AG04450 (cell line): ENCODE data around the gene POP5. TPM values are rescaled to one million over a fixed set of nuclear protein-coding genes. Genes with fewer than 3 reads are reported as not detected.

Source experiments
- CTCF ChIA-PET: fragments of 300-600, 350-600 bp; formaldehyde crosslinking; extraction: SDS; loops from one replicate; lab custom pipeline; 2022; ENCODE audit warnings: antibody characterized with exemption, inconsistent platforms; lab: Charles Lee
- POLR2A ChIA-PET: fragments of 350-600 bp; formaldehyde crosslinking; extraction: SDS; loops from one replicate; lab custom pipeline; 2021; ENCODE audit warnings: antibody characterized with exemption, inconsistent platforms; lab: Yijun Ruan, JAX
- DNase-seq: peaks from one replicate; pipeline ENCODE4 v3.0.0-alpha.2; 2011; ENCODE audit warnings: low read depth, low spot score
- H3K27ac ChIP-seq: one replicate; pipeline ENCODE4 v1.5.1; 2012; ENCODE audit warnings: low read depth, low read length, control low read depth
- H3K27me3 ChIP-seq: one replicate; pipeline ENCODE4 v1.6.0; 2012; ENCODE audit warnings: low read length; ENCODE audit not compliant: control insufficient read depth, insufficient read depth
- H3K4me3 ChIP-seq: 2 replicates; pipeline ENCODE4 v1.5.1; 2011; ENCODE audit warnings: mild to moderate bottlenecking, low read depth, low read length, control low read depth
- H3K9me3 ChIP-seq: 2 replicates; pipeline ENCODE4 v1.5.1; 2012; ENCODE audit warnings: low read length; ENCODE audit not compliant: control insufficient read depth, insufficient read depth
- polyA plus RNA-seq: library from polyadenylated mRNA; depleted of rRNA; stranded (reverse); fragments of >200 nt; gene quantifications from 2 replicates; pipeline ENCODE4 v1.2.3, GENCODE V29; 2011
- TF ChIP-seq, protein P1 (sequence below): IDR thresholded peaks from 2 replicates; pipeline ENCODE4 v1.5.1; 2011; ENCODE audit warnings: low read depth, low read length, control low read depth, inconsistent platforms

Gene POP5
- polyA plus RNA-seq, 1 experiment: 54.0 TPM

DNA sequence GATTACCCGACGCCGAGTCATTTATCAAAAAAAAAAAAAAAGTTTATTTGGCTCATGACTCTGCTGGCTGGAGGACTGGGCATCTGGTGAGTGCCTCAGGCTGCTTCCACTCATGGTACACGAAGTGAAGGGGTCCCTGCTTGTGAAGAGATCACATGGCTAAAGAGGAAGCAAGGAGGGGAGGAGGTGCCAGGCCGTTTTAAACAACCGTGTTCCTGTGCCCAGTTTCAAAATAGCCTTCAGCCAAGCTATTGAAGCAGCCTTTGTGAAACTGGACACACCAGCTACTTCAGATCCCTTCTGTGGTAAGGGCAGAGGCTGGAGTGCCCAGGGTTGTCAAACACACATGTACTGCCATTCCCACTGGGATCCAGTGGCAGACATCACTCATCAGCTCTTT, 7.6 kb downstream of the POP5 start:
- Histone ChIP-seq H3K27me3 (no peaks in the 10 kb centered on the region), H3K27ac (no peak overlapping the region), H3K9me3 (no peaks in the 10 kb centered on the region), H3K4me3 (no peak overlapping the region)
- ChIA-PET CTCF (no interaction called here), POLR2A (no interaction called here)
- TF ChIP-seq, protein P1, sequence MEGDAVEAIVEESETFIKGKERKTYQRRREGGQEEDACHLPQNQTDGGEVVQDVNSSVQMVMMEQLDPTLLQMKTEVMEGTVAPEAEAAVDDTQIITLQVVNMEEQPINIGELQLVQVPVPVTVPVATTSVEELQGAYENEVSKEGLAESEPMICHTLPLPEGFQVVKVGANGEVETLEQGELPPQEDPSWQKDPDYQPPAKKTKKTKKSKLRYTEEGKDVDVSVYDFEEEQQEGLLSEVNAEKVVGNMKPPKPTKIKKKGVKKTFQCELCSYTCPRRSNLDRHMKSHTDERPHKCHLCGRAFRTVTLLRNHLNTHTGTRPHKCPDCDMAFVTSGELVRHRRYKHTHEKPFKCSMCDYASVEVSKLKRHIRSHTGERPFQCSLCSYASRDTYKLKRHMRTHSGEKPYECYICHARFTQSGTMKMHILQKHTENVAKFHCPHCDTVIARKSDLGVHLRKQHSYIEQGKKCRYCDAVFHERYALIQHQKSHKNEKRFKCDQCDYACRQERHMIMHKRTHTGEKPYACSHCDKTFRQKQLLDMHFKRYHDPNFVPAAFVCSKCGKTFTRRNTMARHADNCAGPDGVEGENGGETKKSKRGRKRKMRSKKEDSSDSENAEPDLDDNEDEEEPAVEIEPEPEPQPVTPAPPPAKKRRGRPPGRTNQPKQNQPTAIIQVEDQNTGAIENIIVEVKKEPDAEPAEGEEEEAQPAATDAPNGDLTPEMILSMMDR: no peak
- DNase-seq: no peak

DNA sequence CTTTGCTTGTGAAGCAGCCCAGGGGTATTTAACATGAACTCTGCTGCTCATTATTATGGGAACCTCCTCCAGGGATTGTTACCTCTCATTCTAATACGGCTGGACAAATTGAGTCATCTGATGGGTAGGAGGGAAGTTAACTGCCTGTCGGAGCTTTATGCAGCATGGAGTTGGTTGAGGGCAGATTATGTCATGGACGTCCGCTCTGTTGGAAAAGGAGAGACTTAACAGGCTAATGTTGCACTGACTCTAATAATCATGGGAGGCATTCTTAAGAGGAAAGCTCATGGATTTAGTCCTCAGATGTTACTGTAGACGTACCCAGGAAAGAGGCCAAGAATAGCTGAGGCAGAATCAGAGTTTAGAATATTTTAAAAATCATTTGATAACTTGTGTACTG, 9.9 kb downstream of the POP5 start:
- no peak overlapping the region for H3K27ac ChIP-seq
- CTCF ChIA-PET: no interaction called here

DNA sequence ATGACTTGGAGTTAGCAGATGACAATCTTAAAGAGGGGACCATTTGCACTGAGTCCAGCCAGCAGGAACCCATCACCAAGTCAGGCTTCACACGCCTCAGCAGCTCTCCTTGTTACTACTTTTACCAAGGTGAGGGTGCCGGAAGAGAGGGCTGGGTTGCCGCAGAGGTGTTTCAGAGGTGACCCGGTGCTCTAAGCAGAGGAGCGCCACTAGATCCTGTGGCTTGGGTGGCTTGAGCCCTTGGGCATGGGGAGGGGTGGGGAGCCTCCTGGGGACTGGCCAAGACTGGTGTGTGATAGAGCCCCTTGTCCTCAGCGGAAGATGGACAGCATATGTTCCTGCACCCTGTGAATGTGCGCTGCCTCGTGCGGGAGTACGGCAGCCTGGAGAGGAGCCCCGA, 17.7 kb downstream of the POP5 start:
- ChIA-PET CTCF (no interaction called here), POLR2A (no interaction called here)
- H3K9me3 ChIP-seq: no peaks in the 10 kb centered on the region
- no peak overlapping the region for H3K27ac ChIP-seq
- TF ChIP-seq, protein P1: no peak
- H3K27me3 ChIP-seq: no peaks in the 10 kb centered on the region
- no peak overlapping the region for H3K4me3 ChIP-seq
- no peak for DNase-seq

More for the DNA sequence above, 9.9 kb downstream of the POP5 start:
- TF ChIP-seq, protein P1: no peak
- peak; percentile 16 for DNase-seq
- POLR2A ChIA-PET: interaction anchor here (0.6 kb wide), 1 partner anchor 75 kb away, joined by 4 read pairs; no protein-coding TSS in a partner anchor
- Histone ChIP-seq H3K4me3 (no peak overlapping the region), H3K9me3 (no peaks in the 10 kb centered on the region), H3K27me3 (no peaks in the 10 kb centered on the region)

DNA sequence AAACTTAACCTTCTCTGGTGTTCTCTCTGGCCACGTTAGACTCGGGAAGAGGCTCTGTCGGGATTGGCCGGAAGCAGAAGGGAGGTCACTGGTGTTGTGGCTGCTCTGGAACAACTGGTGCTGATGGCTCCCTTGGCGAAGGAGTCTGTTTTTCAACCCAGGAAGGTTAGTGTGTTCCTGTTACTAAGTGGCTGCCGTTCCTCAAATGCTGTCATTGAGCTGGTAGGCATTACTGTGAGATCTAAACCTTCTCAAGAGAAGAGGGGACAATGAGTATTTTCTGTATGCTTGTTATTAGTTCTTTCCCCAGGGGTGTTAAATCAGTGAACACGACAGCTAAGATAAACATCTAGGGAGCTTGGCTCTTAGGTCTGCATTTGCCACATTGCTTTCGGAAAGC, 18.3 kb downstream of the POP5 start:
- TF ChIP-seq, protein P1: no peak
- Histone ChIP-seq H3K4me3 (no peak overlapping the region), H3K27me3 (no peaks in the 10 kb centered on the region), H3K27ac (no peak overlapping the region), H3K9me3 (no peaks in the 10 kb centered on the region)
- no peak for DNase-seq
- CTCF ChIA-PET: no interaction called here
- POLR2A ChIA-PET: no interaction called here

DNA sequence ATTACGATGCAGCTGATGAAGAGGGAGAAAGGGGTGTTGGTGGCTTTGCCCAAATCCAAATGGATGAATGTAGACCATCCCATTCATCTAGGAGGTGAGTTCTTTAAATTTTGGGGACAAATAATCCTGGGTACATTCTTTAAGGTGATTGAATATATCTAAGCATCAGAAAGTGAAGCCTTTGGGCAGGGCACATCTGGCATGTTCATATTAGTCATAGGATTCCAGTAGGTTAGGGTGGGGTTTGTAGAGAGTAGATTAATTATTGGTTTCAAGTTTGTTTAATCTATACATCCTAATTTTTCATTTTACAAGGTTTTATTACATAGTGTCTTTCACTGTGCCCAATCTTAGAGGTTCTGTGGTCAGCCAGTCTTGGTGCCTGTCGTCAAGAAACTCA, 23.6 kb downstream of the POP5 start:
- ChIA-PET CTCF (no interaction called here), POLR2A (no interaction called here)
- TF ChIP-seq, protein P1: no peak
- DNase-seq: no peak
- Histone ChIP-seq H3K27me3 (no peaks in the 10 kb centered on the region), H3K9me3 (no peaks in the 10 kb centered on the region), H3K27ac (no peak overlapping the region), H3K4me3 (no peak overlapping the region)
